GM23338 (cell line): Measurements from ENCODE around the gene NAPSA.

Experiments used
- CREB1 ChIP-seq: fragments of 250-450 bp; sonication (Bioruptor Pico); IDR thresholded peaks from 2 replicates; pipeline ENCODE4 v1.5.0; 2020; ENCODE audit warnings: low read depth, mild to moderate bottlenecking, moderate library complexity
- CTCF ChIP-seq, 2 experiments: fragments of 200-600 bp in 1 of 2; sonication (generic) in 1 of 2; conservative IDR thresholded peaks; 2 replicates each; pipeline versions ENCODE4 v1.5.1 to v1.6.1; 2016 to 2017; ENCODE audit warnings: antibody characterized with exemption in 2 of 2, low read depth in 2 of 2, mild to moderate bottlenecking in 2 of 2, moderate library complexity in 1 of 2
- ETS1 ChIP-seq: IDR thresholded peaks from 2 replicates; pipeline ENCODE4 v1.6.1; 2016; ENCODE audit warnings: antibody characterized with exemption
- EZH2 ChIP-seq: fragments of 200-600 bp; sonication (generic); IDR thresholded peaks from one replicate; pipeline ENCODE4 v1.8.0; 2017; ENCODE audit warnings: antibody characterized with exemption, mild to moderate bottlenecking, low read depth; ENCODE audit not compliant: unreplicated experiment
- EZH2phosphoT487 ChIP-seq: fragments of 200-600 bp; sonication (generic); IDR thresholded peaks from one replicate; pipeline ENCODE4 v1.8.1; 2018; ENCODE audit warnings: antibody characterized with exemption; ENCODE audit not compliant: unreplicated experiment
- JUNB ChIP-seq: IDR thresholded peaks from one replicate; pipeline ENCODE4 v1.6.1; 2016; ENCODE audit warnings: antibody characterized with exemption; ENCODE audit not compliant: unreplicated experiment
- NANOG ChIP-seq: IDR thresholded peaks from 2 replicates; pipeline ENCODE4 v1.6.1; 2016; ENCODE audit warnings: antibody characterized with exemption, borderline replicate concordance
- POLR2AphosphoS5 ChIP-seq: IDR thresholded peaks from 2 replicates; pipeline ENCODE4 v1.6.1; 2016; ENCODE audit warnings: antibody characterized with exemption, low read depth
- REST ChIP-seq: IDR thresholded peaks from one replicate; pipeline ENCODE4 v1.6.1; 2018; ENCODE audit warnings: antibody characterized with exemption; ENCODE audit not compliant: unreplicated experiment
- STAT1 ChIP-seq: IDR thresholded peaks from one replicate; pipeline ENCODE4 v1.6.1; 2016; ENCODE audit warnings: antibody characterized with exemption; ENCODE audit not compliant: unreplicated experiment
- ZNF331 ChIP-seq: fragments of 250-450 bp; sonication (Bioruptor Pico); IDR thresholded peaks from 2 replicates; pipeline ENCODE4 v1.5.0; 2020; ENCODE audit warnings: low read depth, mild to moderate bottlenecking, moderate library complexity
- ZNF462 ChIP-seq: fragments of 250-450 bp; sonication (Bioruptor Pico); IDR thresholded peaks from 2 replicates; pipeline ENCODE4 v1.5.0; 2020; ENCODE audit warnings: mild to moderate bottlenecking, moderate library complexity

GRCh38 chr19:50412419-50412818, 47.0 kb upstream of the NAPSA start:
- TF ChIP-seq CTCF (conservative IDR thresholded peaks at IDR 0.05; ENCODE audit: low read depth in 2 of 2) (no peak), CREB1 (CRISPR knock-in tag) (no peak), EZH2 (no peak), POLR2AphosphoS5 (no peak), REST (no peak), EZH2phosphoT487 (no peak), ETS1 (no peak), ZNF331 (CRISPR knock-in tag) (no peak), NANOG (no peak), JUNB (no peak), ZNF462 (no peak), STAT1 (no peak)
